ENCODE results near the gene SMG5.

- TF ChIP-seq, protein P1, sequence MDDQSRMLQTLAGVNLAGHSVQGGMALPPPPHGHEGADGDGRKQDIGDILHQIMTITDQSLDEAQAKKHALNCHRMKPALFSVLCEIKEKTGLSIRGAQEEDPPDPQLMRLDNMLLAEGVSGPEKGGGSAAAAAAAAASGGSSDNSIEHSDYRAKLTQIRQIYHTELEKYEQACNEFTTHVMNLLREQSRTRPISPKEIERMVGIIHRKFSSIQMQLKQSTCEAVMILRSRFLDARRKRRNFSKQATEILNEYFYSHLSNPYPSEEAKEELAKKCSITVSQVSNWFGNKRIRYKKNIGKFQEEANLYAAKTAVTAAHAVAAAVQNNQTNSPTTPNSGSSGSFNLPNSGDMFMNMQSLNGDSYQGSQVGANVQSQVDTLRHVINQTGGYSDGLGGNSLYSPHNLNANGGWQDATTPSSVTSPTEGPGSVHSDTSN (CRISPR knock-in tag; IDR thresholded peaks at IDR 0.05), result no peak
- TF ChIP-seq, protein P2, sequence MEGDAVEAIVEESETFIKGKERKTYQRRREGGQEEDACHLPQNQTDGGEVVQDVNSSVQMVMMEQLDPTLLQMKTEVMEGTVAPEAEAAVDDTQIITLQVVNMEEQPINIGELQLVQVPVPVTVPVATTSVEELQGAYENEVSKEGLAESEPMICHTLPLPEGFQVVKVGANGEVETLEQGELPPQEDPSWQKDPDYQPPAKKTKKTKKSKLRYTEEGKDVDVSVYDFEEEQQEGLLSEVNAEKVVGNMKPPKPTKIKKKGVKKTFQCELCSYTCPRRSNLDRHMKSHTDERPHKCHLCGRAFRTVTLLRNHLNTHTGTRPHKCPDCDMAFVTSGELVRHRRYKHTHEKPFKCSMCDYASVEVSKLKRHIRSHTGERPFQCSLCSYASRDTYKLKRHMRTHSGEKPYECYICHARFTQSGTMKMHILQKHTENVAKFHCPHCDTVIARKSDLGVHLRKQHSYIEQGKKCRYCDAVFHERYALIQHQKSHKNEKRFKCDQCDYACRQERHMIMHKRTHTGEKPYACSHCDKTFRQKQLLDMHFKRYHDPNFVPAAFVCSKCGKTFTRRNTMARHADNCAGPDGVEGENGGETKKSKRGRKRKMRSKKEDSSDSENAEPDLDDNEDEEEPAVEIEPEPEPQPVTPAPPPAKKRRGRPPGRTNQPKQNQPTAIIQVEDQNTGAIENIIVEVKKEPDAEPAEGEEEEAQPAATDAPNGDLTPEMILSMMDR (tag by site-specific recombination; IDR thresholded peaks at IDR 0.05), result no peak
- TF ChIP-seq ZNF223 (tag by site-specific recombination; IDR thresholded peaks at IDR 0.05) (no peak), ZNF677 (tag by site-specific recombination; IDR thresholded peaks at IDR 0.05) (no peak)
These were observed 37.0 kb downstream of the SMG5 start for GRCh38 chr1:156245451-156246232.

Data from HEK293 (cell line).